ENCODE data around the gene SPARC.

SPARC gene

GRCh38 chr5:151678713-151679112, 8.0 kb downstream of the SPARC start:
- no peak for DNase-seq (ENCODE audit: low read depth)

- no peak for DNase-seq (ENCODE audit: low read depth)
Observed at GRCh38 chr5:151677776-151678545, 8.8 kb downstream of the SPARC start.

- no peak for DNase-seq (ENCODE audit: low read depth)
Observed at GRCh38 chr5:151676719-151677118, 10.0 kb downstream of the SPARC start.

GRCh38 chr5:151676314-151676712, 10.4 kb downstream of the SPARC start:
- DNase-seq (ENCODE audit: low read depth): no peak

GRCh38 chr5:151675611-151676313, 11.0 kb downstream of the SPARC start:
- DNase-seq (ENCODE audit: low read depth): no peak

GRCh38 chr5:151674626-151675610, 11.8 kb downstream of the SPARC start:
- DNase-seq (ENCODE audit: low read depth): no peak

GRCh38 chr5:151673421-151673820, 13.3 kb downstream of the SPARC start:
- DNase-seq (ENCODE audit: low read depth): no peak

GRCh38 chr5:151672516-151672915, 14.2 kb downstream of the SPARC start:
- no peak for DNase-seq (ENCODE audit: low read depth)

GRCh38 chr5:151671950-151672349, 14.8 kb downstream of the SPARC start:
- DNase-seq (ENCODE audit: low read depth): no peak

- no peak for DNase-seq (ENCODE audit: low read depth)
Observed at GRCh38 chr5:151670953-151671636, 15.6 kb downstream of the SPARC start.

GRCh38 chr5:151670083-151670686, 16.5 kb downstream of the SPARC start:
- DNase-seq (ENCODE audit: low read depth): no peak

- DNase-seq (ENCODE audit: low read depth): no peak
Observed at GRCh38 chr5:151667083-151667482, 19.6 kb downstream of the SPARC start.

GRCh38 chr5:151665613-151666012, 21.1 kb downstream of the SPARC start:
- DNase-seq (ENCODE audit: low read depth): no peak

- DNase-seq (ENCODE audit: low read depth): no peak
Observed at GRCh38 chr5:151664694-151665585, 21.8 kb downstream of the SPARC start.

- DNase-seq (ENCODE audit: low read depth): no peak
Observed at GRCh38 chr5:151663617-151664293, 23.0 kb downstream of the SPARC start.

- DNase-seq (ENCODE audit: low read depth): no peak
Observed at GRCh38 chr5:151662805-151663204, 23.9 kb downstream of the SPARC start.

- no peak for DNase-seq (ENCODE audit: low read depth)
Observed at GRCh38 chr5:151661968-151662732, 24.6 kb downstream of the SPARC start.

- DNase-seq (ENCODE audit: low read depth): no peak
Observed at GRCh38 chr5:151660616-151661495, 25.9 kb downstream of the SPARC start.

All from non-pigmented ciliary epithelial cell (primary cell).